GM12872 (cell line): ENCODE data around the gene ZG16B.
A peak's percentile ranks its signal among the peaks of the same experiment; 100 is the strongest.

Experiments used
- TF ChIP-seq, protein P1 (sequence below): IDR thresholded peaks from 3 replicates; pipeline ENCODE4 v1.5.1; 2011; ENCODE audit warnings: low read depth, mild to moderate bottlenecking, low read length, moderate library complexity; ENCODE audit not compliant: insufficient read depth

Gene ZG16B

GRCh38 chr16:2809149-2809760 is 20.8 kb upstream of the ZG16B start:
- TF ChIP-seq, protein P1, sequence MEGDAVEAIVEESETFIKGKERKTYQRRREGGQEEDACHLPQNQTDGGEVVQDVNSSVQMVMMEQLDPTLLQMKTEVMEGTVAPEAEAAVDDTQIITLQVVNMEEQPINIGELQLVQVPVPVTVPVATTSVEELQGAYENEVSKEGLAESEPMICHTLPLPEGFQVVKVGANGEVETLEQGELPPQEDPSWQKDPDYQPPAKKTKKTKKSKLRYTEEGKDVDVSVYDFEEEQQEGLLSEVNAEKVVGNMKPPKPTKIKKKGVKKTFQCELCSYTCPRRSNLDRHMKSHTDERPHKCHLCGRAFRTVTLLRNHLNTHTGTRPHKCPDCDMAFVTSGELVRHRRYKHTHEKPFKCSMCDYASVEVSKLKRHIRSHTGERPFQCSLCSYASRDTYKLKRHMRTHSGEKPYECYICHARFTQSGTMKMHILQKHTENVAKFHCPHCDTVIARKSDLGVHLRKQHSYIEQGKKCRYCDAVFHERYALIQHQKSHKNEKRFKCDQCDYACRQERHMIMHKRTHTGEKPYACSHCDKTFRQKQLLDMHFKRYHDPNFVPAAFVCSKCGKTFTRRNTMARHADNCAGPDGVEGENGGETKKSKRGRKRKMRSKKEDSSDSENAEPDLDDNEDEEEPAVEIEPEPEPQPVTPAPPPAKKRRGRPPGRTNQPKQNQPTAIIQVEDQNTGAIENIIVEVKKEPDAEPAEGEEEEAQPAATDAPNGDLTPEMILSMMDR = no peak

GRCh38 chr16:2810651-2811050 is 19.5 kb upstream of the ZG16B start:
- TF ChIP-seq, protein P1 = no peak

GRCh38 chr16:2811703-2812471 is 18.2 kb upstream of the ZG16B start:
- TF ChIP-seq, protein P1 = no peak

DNA sequence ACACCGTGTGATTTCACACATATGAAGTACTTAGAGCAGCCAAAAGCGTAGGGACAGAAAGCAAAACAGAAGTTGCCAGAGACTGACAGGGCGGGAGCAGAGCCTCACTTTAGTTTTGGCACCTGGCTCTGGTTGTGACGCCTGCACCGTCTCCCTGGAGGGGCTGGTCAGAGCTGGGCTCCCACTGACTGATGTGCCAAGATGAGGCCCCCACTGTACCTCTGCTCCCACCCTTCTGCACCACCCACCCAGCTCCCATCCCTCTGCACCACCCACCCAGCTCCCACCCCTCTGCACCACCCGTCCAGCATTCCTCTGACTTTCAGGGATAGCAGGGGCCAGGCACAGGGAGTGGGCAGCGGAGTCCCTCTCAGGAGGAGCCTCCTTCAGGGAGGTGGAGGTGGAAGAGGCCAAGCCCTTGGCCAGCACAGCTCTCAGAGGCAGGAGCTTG is 16.3 kb upstream of the ZG16B start:
- TF ChIP-seq, protein P1 = no peak

GRCh38 chr16:2814551-2815298 is 15.4 kb upstream of the ZG16B start:
- TF ChIP-seq, protein P1 = no peak

DNA sequence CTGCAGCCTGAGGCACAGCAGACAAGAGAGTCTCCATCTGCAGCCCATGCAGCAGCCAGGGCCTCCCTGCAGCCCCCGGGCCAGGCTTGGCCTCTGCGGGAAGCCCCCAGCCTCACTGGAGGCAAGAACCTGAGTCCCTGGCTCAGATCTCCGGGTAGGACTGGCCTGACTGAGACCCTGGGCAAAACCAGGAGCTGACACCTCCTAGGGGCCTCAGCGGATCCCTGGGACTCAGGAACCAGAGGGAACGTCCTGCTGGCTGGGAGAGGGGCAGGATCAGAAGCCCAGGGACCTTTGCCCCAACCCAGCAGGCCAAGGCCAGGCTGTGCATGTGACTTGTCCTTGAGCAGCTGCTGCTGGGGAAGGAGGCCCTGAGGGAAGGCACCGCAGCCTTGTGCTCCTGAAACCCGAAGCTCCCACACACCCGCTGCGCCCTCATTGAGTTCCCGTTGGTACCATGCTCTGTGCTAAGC is 14.8 kb upstream of the ZG16B start:
- TF ChIP-seq, protein P1 = no peak

- TF ChIP-seq, protein P1 = 0 out of 3 replicates have a peak, but pooled peaks have one; percentile 7
Observed at GRCh38 chr16:2816751-2817339, 13.3 kb upstream of the ZG16B start, which contains the start of gene PRSS21. Gene PRSS21 (plus strand): TSS chr16:2817237. CDS start chr16:2817269, 32 bp downstream.
